Peyer's patch (tissue), 4 donors: ENCODE data around the gene PSIP1.

Experiments used
- POLR2A ChIP-seq, 2 donors: fragments of 450-650 bp; IDR thresholded peaks; one replicate each; pipeline ENCODE4 v1.5.1; 2017; ENCODE audit warnings: antibody characterized with exemption in 2 of 2, mild to moderate bottlenecking in 2 of 2, moderate library complexity in 2 of 2
- TF ChIP-seq, protein P1 (sequence below), 6 experiments: fragments of 450-650 bp in 4 of 6; fragments of 200-600 bp in 2 of 6; sonication (generic) in 1 of 6; IDR thresholded peaks; one replicate each; pipeline ENCODE4 v1.5.1; 2017 to 2019; ENCODE audit warnings: antibody characterized with exemption in 6 of 6, mild to moderate bottlenecking in 3 of 6, moderate library complexity in 1 of 6

DNA sequence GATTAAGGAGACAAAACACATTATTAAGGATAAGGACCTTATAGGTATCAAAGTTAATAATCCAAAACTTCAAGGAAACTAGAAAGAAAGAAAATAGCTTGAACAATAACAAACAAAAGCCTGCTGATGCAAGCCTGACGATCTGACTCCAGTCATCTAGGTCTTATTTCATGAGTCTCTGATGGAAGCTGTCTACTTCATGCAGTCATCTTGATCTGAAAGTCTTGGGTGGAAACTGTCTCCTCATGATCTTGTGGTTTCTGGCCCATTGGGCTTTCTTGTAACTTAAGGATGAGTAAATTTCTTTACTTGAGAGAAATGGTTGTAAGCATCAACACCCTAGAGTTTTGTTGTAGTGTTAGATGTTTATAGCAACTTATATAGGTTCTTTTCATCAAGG, 20.6 kb upstream of the PSIP1 start:
- TF ChIP-seq, protein P1, sequence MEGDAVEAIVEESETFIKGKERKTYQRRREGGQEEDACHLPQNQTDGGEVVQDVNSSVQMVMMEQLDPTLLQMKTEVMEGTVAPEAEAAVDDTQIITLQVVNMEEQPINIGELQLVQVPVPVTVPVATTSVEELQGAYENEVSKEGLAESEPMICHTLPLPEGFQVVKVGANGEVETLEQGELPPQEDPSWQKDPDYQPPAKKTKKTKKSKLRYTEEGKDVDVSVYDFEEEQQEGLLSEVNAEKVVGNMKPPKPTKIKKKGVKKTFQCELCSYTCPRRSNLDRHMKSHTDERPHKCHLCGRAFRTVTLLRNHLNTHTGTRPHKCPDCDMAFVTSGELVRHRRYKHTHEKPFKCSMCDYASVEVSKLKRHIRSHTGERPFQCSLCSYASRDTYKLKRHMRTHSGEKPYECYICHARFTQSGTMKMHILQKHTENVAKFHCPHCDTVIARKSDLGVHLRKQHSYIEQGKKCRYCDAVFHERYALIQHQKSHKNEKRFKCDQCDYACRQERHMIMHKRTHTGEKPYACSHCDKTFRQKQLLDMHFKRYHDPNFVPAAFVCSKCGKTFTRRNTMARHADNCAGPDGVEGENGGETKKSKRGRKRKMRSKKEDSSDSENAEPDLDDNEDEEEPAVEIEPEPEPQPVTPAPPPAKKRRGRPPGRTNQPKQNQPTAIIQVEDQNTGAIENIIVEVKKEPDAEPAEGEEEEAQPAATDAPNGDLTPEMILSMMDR (IDR thresholded peaks at IDR 0.05): no peak
- TF ChIP-seq POLR2A (IDR thresholded peaks at IDR 0.05): no peak
